Endothelial cell of umbilical vein (primary cell): Measurements from ENCODE around the gene ABHD11.

Source experiments
- JUN ChIP-seq: IDR thresholded peaks from 2 replicates; pipeline ENCODE4 v1.6.1; 2011; ENCODE audit warnings: borderline replicate concordance, low read depth; ENCODE audit not compliant: insufficient read length, insufficient read depth
- TF ChIP-seq, protein P1 (sequence below), 2 donors: IDR thresholded peaks; 1 replicate in 1 of 2; 2 replicates in 1 of 2; pipeline ENCODE4 v1.5.1; 2011; ENCODE audit warnings: low read length in 2 of 2, mild to moderate bottlenecking in 2 of 2, moderate library complexity in 2 of 2, control low read depth in 1 of 2, inconsistent platforms in 1 of 2, low read depth in 1 of 2; ENCODE audit not compliant: insufficient read depth in 1 of 2; ENCODE audit errors: extremely low read depth in 1 of 2

DNA sequence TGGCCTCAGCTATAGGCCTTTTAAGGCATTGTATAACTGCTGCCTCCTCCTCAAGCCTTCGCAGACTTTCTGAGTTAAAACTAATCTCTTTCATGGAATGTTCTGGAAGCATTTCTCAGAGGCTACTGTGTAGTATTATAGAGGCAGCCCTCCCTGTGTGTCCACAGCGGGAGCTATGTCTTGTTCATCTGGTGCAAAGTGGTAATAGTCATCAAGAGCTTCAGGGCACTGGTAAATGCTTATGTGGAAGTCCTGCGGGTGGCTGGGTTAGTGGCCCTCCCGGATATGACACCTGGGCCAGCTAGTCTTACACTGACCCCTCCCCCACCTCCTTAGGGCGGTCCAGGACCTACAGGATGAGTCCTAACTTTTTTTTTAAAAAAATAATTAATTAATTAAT lies 2.2 kb upstream of the ABHD11 start:
- TF ChIP-seq JUN = no peak
- TF ChIP-seq, protein P1, sequence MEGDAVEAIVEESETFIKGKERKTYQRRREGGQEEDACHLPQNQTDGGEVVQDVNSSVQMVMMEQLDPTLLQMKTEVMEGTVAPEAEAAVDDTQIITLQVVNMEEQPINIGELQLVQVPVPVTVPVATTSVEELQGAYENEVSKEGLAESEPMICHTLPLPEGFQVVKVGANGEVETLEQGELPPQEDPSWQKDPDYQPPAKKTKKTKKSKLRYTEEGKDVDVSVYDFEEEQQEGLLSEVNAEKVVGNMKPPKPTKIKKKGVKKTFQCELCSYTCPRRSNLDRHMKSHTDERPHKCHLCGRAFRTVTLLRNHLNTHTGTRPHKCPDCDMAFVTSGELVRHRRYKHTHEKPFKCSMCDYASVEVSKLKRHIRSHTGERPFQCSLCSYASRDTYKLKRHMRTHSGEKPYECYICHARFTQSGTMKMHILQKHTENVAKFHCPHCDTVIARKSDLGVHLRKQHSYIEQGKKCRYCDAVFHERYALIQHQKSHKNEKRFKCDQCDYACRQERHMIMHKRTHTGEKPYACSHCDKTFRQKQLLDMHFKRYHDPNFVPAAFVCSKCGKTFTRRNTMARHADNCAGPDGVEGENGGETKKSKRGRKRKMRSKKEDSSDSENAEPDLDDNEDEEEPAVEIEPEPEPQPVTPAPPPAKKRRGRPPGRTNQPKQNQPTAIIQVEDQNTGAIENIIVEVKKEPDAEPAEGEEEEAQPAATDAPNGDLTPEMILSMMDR (IDR thresholded peaks at IDR 0.05; ENCODE audit: extremely low read depth in 1 of 2, insufficient read depth in 1 of 2, low read depth in 1 of 2, low read length in 2 of 2) = no peak
